K562 (cell line): Measurements from ENCODE around the gene PLA2G12B. TPM values are rescaled to one million over a fixed set of nuclear protein-coding genes. Genes with fewer than 3 reads are reported as not detected.

Source experiments
- ATAC-seq: fragments of 200-7000 bp; cut with Tn5 transposase; 3 replicates; pipeline ENCODE4 v1.9.1; 2020; ENCODE audit warnings: moderate library complexity
- BruUV-seq: library from RNA; stranded (reverse); fragments of 400-500 nt; replicated peaks from 2 replicates; lab custom pipeline; 2021; lab: Mats Ljungman, UMichigan
- CTCF ChIA-PET: fragments of 300-600 bp; formaldehyde crosslinking; extraction: SDS; loops from one replicate; lab custom pipeline; 2021; ENCODE audit warnings: low intra/inter-chr PET ratio; lab: Yijun Ruan, JAX
- POLR2A ChIA-PET: fragments of 300-600, 350-650 bp; sonication (Branson Sonifier 250); formaldehyde crosslinking; extraction: SDS; loops from one replicate; lab custom pipeline; 2021; ENCODE audit warnings: antibody characterized with exemption, inconsistent platforms; lab: Yijun Ruan, JAX
- DNase-seq, 4 experiments: peaks; one replicate each; pipeline versions ENCODE4 v3.0.0 to v3.0.0-alpha.2; 2011 to 2018; ENCODE audit warnings: low spot score in 3 of 4, mixed read lengths in 3 of 4; ENCODE audit errors: extremely low read depth in 1 of 4
- FAIRE-seq: peaks from 2 replicates; lab custom pipeline; 2011; peaks lifted over from hg19 to GRCh38; lab: Jason Lieb, UNC
- H2AFZ ChIP-seq: 2 replicates; pipeline ENCODE4 v1.6.0; 2011; ENCODE audit warnings: low read depth, low read length, control low read depth, inconsistent platforms
- H3K27ac ChIP-seq: fragments of 200-600 bp; 3 replicates; pipeline ENCODE4 v1.8.0; 2011; ENCODE audit warnings: low read depth, mild to moderate bottlenecking, control low read depth, inconsistent platforms, low read length, moderate library complexity, mixed read lengths; ENCODE audit errors: extremely low read depth
- H3K27me3 ChIP-seq, 2 experiments: fragments of 300-600 bp in 1 of 2; 2 replicates in 1 of 2; 3 replicates in 1 of 2; pipeline versions ENCODE4 v1.6.0 to v1.8.0; 2011; ENCODE audit warnings: inconsistent platforms in 2 of 2, low read length in 2 of 2, mild to moderate bottlenecking in 1 of 2, mixed read lengths in 1 of 2, moderate library complexity in 1 of 2; ENCODE audit not compliant: control insufficient read depth in 2 of 2, insufficient read depth in 2 of 2
- H3K36me3 ChIP-seq: fragments of 300-600 bp; 3 replicates; pipeline ENCODE4 v1.8.0; 2011; ENCODE audit warnings: mild to moderate bottlenecking, low read length, inconsistent platforms; ENCODE audit not compliant: control insufficient read depth, insufficient read depth
- H3K4me1 ChIP-seq, 2 experiments: fragments of 200-600 bp in 1 of 2; replicated peaks in 1 of 2; 2 replicates in 1 of 2; 3 replicates in 1 of 2; pipeline versions ENCODE4 v1.5.1 to v1.8.0; 2011; ENCODE audit warnings: inconsistent platforms in 2 of 2, low read length in 2 of 2, mild to moderate bottlenecking in 1 of 2, mixed read lengths in 1 of 2, moderate library complexity in 1 of 2; ENCODE audit not compliant: control insufficient read depth in 2 of 2, insufficient read depth in 2 of 2
- H3K4me2 ChIP-seq: 2 replicates; pipeline ENCODE4 v1.6.1; 2011; ENCODE audit warnings: low read length, control low read depth, inconsistent platforms, mixed read lengths; ENCODE audit not compliant: insufficient read depth
- H3K4me3 ChIP-seq: fragments of 200-600 bp; sonication (generic), shearing (Covaris generic); 2 replicates; pipeline ENCODE4 v1.5.1; 2016; ENCODE audit warnings: control low read depth, inconsistent platforms
- H3K79me2 ChIP-seq: fragments of 200-600 bp; 3 replicates; pipeline ENCODE4 v1.8.0; 2011; ENCODE audit warnings: low read length, inconsistent platforms; ENCODE audit not compliant: control insufficient read depth, insufficient read depth
- H3K9ac ChIP-seq, 2 experiments: 2 replicates each; pipeline versions ENCODE4 v1.6.0 to v1.6.1; 2011; ENCODE audit warnings: low read depth in 2 of 2, low read length in 2 of 2, control low read depth in 1 of 2, inconsistent platforms in 1 of 2, mild to moderate bottlenecking in 1 of 2, mixed read lengths in 1 of 2; ENCODE audit not compliant: insufficient read depth in 1 of 2
- H3K9me1 ChIP-seq: one replicate; pipeline ENCODE4 v1.6.0; 2011; ENCODE audit warnings: inconsistent platforms, mild to moderate bottlenecking, low read length, moderate library complexity; ENCODE audit not compliant: control insufficient read depth, insufficient read depth
- H3K9me3 ChIP-seq: replicated peaks from 2 replicates; pipeline ENCODE4 v1.5.1; 2011; ENCODE audit warnings: low read depth, low read length, inconsistent platforms; ENCODE audit not compliant: control insufficient read depth, insufficient read depth
- H4K20me1 ChIP-seq: replicated peaks from 2 replicates; pipeline ENCODE4 v1.6.1; 2011; ENCODE audit warnings: low read length, inconsistent platforms, mixed read lengths; ENCODE audit not compliant: control insufficient read depth, insufficient read depth
- ARHGAP35 ChIP-seq: fragments of 450-650 bp; IDR thresholded peaks from 2 replicates; pipeline ENCODE4 v1.6.1; 2018; ENCODE audit not compliant: partially characterized antibody
- CCNT2 ChIP-seq: IDR thresholded peaks from 2 replicates; pipeline ENCODE4 v1.6.1; 2011; ENCODE audit warnings: borderline replicate concordance, low read depth, mild to moderate bottlenecking, moderate library complexity, mixed read lengths, low read length; ENCODE audit not compliant: insufficient read length; ENCODE audit errors: extremely low read depth
- CHD7 ChIP-seq: fragments of 200-600 bp; sonication (generic); IDR thresholded peaks from one replicate; pipeline ENCODE4 v1.6.1; 2012; ENCODE audit warnings: mild to moderate bottlenecking, low read depth, low read length, inconsistent platforms
- DLX4 ChIP-seq: fragments of 250-450 bp; sonication (Bioruptor Pico); IDR thresholded peaks from 2 replicates; pipeline ENCODE4 v1.6.1; 2021; ENCODE audit warnings: mild to moderate bottlenecking
- IRF9 ChIP-seq: fragments of 450-650 bp; IDR thresholded peaks from 2 replicates; pipeline ENCODE4 v1.6.1; 2016; ENCODE audit warnings: missing biosample characterization, missing genetic modification characterization
- POLR2A ChIP-seq: fragments of 450-650 bp; conservative IDR thresholded peaks from 2 replicates; pipeline ENCODE4 v1.6.1; 2016
- SETDB1 ChIP-seq: IDR thresholded peaks from one replicate; pipeline ENCODE4 v1.6.1; 2012; ENCODE audit warnings: low read length, control low read depth, inconsistent platforms
- SMARCA5 ChIP-seq: fragments of 450-650 bp; IDR thresholded peaks from 2 replicates; pipeline ENCODE4 v1.6.1; 2016
- TEAD1 ChIP-seq, 2 experiments: fragments of 450-650 bp in 1 of 2; sonication (generic) in 1 of 2; formaldehyde crosslinking; IDR thresholded peaks; 2 replicates each; pipeline versions ENCODE4 v1.4.0 to v1.8.0; 2020 to 2022; ENCODE audit warnings: mild to moderate bottlenecking in 2 of 2, missing genetic modification reagents in 1 of 2
- XRCC4 ChIP-seq: IDR thresholded peaks from one replicate; pipeline ENCODE4 v1.6.1; 2011; ENCODE audit not compliant: insufficient read depth, insufficient read length; ENCODE audit errors: extremely low read depth
- ZNF717 ChIP-seq: fragments of 250-450 bp; sonication (Bioruptor Pico); IDR thresholded peaks from 2 replicates; pipeline ENCODE4 v1.5.0; 2021
- WGBS: fragments of 100-300 bp; shearing (Covaris generic); methylation state at CpG from one replicate; pipeline ENCODE4 v1.1.6; 2016; ENCODE audit warnings: low coverage, mixed read lengths; ENCODE audit not compliant: insufficient coverage; ENCODE audit errors: missing lambda C conversion rate; 5-methylcytosine and 5-hydroxymethylcytosine counted together
- in situ Hi-C: fragments of 300-500 bp; cut with MboI; formaldehyde crosslinking; loops from 4 replicates; pipeline ENCODE4 v1.15.0; 2018; ENCODE audit warnings: inconsistent platforms, mixed read lengths
- intact Hi-C: fragments of 100-400 bp; cut with micrococcal nuclease; formaldehyde crosslinking; loops from 2 replicates; pipeline ENCODE4 v1.14.2; 2022
- polyA plus RNA-seq, 8 experiments: library from polyadenylated mRNA; depleted of rRNA in 4 of 8; stranded (reverse) in 5 of 8; unstranded in 3 of 8; fragments of >200 nt; fragmentation: Nextera tagmentation in 2 of 8; fragmentation: Illumina TruSeq in 1 of 8; extraction: Ambion mirVana in 2 of 8; extraction: Trizol in 1 of 8; gene quantifications; 2 replicates each; pipeline versions ENCODE4 v1.2.1 to v1.2.3, GENCODE V29; 2011 to 2014; ENCODE audit warnings: inconsistent platforms in 1 of 8, missing spikeins in 1 of 8
- total RNA-seq, 7 experiments: library from RNA; depleted of rRNA in 6 of 7; stranded (reverse); fragments of >200 nt in 6 of 7; fragmentation: Illumina TruSeq in 2 of 7; extraction: Trizol in 2 of 7; gene quantifications; 2 replicates each; pipeline versions ENCODE4 v1.2.1 to v1.2.3, GENCODE V29; 2011 to 2021; ENCODE audit warnings: low replicate concordance in 1 of 7

Gene PLA2G12B
- total and polyA plus RNA-seq, 9 of the 15 experiments (the other 6 are each of a cell fraction or from before 2014, with no cell fraction given): not detected

- in situ Hi-C loops (no loop called here), intact Hi-C loops (no loop called here)
- Histone ChIP-seq H3K4me2 (no peak overlapping the region), H3K9me3 (no peaks in the 10 kb centered on the region), H3K4me1 (no peaks in the 10 kb centered on the region), H3K9me1 (no peaks in the 10 kb centered on the region), H3K4me3 (no peak overlapping the region), H3K79me2 (no peaks in the 10 kb centered on the region), H4K20me1 (no peaks in the 10 kb centered on the region), H2AFZ (no peak overlapping the region), H3K27me3 (no peaks in the 10 kb centered on the region), H3K27ac (no peak overlapping the region), H3K9ac (no peak overlapping the region), H3K36me3 (peaks cover 13% of the 10 kb centered on the region; the same call in 2 of the 3 replicates)
- no peak for DNase-seq
- CTCF ChIA-PET: no interaction called here
- no TSS peak for BruUV-seq
- 75% methylated on average over 3 of the region's 3 CpGs for WGBS
- no peak for ATAC-seq
- POLR2A ChIA-PET: interaction anchor here (0.6 to 1.2 kb wide), 4 partner anchors 9 to 244 kb away, joined by 3 to 4 read pairs (median 4); no protein-coding TSS in a partner anchor
- FAIRE-seq: no peak
- no peak for TF ChIP-seq SMARCA5
- no peak for TF ChIP-seq ZNF717
- no peak for TF ChIP-seq IRF9 (tag)
- TF ChIP-seq POLR2A: 0 out of 2 replicates have a peak, but pooled peaks have one; percentile 53
- no peak for TF ChIP-seq ARHGAP35
- no peak for TF ChIP-seq DLX4 (CRISPR knock-in tag)
- no peak for TF ChIP-seq CCNT2
- no peak for TF ChIP-seq TEAD1 (CRISPR knock-in tag; IDR thresholded peaks at IDR 0.05)
- TF ChIP-seq SETDB1: no peak
- no peak for TF ChIP-seq CHD7
- TF ChIP-seq XRCC4: no peak
These were observed 46.4 kb upstream of the PLA2G12B start for GRCh38 chr10:73000973-73001372.
